GM12892 (cell line): ENCODE measurements around the gene ZBTB8B.

Source experiments
- POLR2A ChIP-seq: IDR thresholded peaks from 2 replicates; pipeline ENCODE4 v1.6.1; 2011; ENCODE audit warnings: low read depth, low read length, control low read depth
- POLR2AphosphoS5 ChIP-seq: IDR thresholded peaks from 2 replicates; pipeline ENCODE4 v1.6.1; 2011; ENCODE audit warnings: low read depth, low read length, control low read depth

- TF ChIP-seq POLR2AphosphoS5 (no peak), POLR2A (peak; percentile 42; the same call in 1 of the 2 replicates)
Measured at GRCh38 chr1:32431736-32432400, 33.0 kb upstream of the ZBTB8B start.
